ENCODE results near the gene ADAMTS12.

- TF ChIP-seq, protein P1, sequence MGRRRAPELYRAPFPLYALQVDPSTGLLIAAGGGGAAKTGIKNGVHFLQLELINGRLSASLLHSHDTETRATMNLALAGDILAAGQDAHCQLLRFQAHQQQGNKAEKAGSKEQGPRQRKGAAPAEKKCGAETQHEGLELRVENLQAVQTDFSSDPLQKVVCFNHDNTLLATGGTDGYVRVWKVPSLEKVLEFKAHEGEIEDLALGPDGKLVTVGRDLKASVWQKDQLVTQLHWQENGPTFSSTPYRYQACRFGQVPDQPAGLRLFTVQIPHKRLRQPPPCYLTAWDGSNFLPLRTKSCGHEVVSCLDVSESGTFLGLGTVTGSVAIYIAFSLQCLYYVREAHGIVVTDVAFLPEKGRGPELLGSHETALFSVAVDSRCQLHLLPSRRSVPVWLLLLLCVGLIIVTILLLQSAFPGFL (CRISPR knock-in tag; IDR thresholded peaks at IDR 0.05) = no peak
- TF ChIP-seq, protein P2, sequence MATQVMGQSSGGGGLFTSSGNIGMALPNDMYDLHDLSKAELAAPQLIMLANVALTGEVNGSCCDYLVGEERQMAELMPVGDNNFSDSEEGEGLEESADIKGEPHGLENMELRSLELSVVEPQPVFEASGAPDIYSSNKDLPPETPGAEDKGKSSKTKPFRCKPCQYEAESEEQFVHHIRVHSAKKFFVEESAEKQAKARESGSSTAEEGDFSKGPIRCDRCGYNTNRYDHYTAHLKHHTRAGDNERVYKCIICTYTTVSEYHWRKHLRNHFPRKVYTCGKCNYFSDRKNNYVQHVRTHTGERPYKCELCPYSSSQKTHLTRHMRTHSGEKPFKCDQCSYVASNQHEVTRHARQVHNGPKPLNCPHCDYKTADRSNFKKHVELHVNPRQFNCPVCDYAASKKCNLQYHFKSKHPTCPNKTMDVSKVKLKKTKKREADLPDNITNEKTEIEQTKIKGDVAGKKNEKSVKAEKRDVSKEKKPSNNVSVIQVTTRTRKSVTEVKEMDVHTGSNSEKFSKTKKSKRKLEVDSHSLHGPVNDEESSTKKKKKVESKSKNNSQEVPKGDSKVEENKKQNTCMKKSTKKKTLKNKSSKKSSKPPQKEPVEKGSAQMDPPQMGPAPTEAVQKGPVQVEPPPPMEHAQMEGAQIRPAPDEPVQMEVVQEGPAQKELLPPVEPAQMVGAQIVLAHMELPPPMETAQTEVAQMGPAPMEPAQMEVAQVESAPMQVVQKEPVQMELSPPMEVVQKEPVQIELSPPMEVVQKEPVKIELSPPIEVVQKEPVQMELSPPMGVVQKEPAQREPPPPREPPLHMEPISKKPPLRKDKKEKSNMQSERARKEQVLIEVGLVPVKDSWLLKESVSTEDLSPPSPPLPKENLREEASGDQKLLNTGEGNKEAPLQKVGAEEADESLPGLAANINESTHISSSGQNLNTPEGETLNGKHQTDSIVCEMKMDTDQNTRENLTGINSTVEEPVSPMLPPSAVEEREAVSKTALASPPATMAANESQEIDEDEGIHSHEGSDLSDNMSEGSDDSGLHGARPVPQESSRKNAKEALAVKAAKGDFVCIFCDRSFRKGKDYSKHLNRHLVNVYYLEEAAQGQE (IDR thresholded peaks at IDR 0.05; ENCODE audit: borderline replicate concordance) = no peak
- TF ChIP-seq, protein P2 (CRISPR knock-in tag; IDR thresholded peaks at IDR 0.05; ENCODE audit: low read depth) = no peak
- TF ChIP-seq CTCF (IDR thresholded peaks at IDR 0.05 in 2 of 3, conservative IDR thresholded peaks at IDR 0.05 in 1 of 3; ENCODE audit: insufficient read depth in 2 of 3, low read depth in 1 of 3, low read length in 3 of 3) = no peak
- TF ChIP-seq, protein P3, sequence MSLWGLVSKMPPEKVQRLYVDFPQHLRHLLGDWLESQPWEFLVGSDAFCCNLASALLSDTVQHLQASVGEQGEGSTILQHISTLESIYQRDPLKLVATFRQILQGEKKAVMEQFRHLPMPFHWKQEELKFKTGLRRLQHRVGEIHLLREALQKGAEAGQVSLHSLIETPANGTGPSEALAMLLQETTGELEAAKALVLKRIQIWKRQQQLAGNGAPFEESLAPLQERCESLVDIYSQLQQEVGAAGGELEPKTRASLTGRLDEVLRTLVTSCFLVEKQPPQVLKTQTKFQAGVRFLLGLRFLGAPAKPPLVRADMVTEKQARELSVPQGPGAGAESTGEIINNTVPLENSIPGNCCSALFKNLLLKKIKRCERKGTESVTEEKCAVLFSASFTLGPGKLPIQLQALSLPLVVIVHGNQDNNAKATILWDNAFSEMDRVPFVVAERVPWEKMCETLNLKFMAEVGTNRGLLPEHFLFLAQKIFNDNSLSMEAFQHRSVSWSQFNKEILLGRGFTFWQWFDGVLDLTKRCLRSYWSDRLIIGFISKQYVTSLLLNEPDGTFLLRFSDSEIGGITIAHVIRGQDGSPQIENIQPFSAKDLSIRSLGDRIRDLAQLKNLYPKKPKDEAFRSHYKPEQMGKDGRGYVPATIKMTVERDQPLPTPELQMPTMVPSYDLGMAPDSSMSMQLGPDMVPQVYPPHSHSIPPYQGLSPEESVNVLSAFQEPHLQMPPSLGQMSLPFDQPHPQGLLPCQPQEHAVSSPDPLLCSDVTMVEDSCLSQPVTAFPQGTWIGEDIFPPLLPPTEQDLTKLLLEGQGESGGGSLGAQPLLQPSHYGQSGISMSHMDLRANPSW (CRISPR knock-in tag; IDR thresholded peaks at IDR 0.05) = no peak
- TF ChIP-seq RBM15 (IDR thresholded peaks at IDR 0.05; ENCODE audit: insufficient read depth, low read length) = no peak
- TF ChIP-seq KDM2B (CRISPR knock-in tag; IDR thresholded peaks at IDR 0.05) = no peak
- no peak for TF ChIP-seq FIP1L1 (IDR thresholded peaks at IDR 0.05; ENCODE audit: low read depth, low read length, poor library complexity, severe bottlenecking)
- no peak for TF ChIP-seq KDM5B (IDR thresholded peaks at IDR 0.05; ENCODE audit: insufficient replicate concordance, low read depth, low read length)
- no peak for TF ChIP-seq SIX5 (IDR thresholded peaks at IDR 0.05; ENCODE audit: borderline replicate concordance in 1 of 2, insufficient read depth in 1 of 2, low read depth in 1 of 2, low read length in 2 of 2)
- no peak for TF ChIP-seq ZNF12 (CRISPR knock-in tag; IDR thresholded peaks at IDR 0.05)
- no peak for TF ChIP-seq TFAM (CRISPR knock-in tag; conservative IDR thresholded peaks at IDR 0.05)
- TF ChIP-seq MNT (conservative IDR thresholded peaks at IDR 0.05) = no peak
- no peak for TF ChIP-seq HIVEP1 (CRISPR knock-in tag; IDR thresholded peaks at IDR 0.05)
These were observed 312.0 kb downstream of the ADAMTS12 start for GRCh38 chr5:33579789-33580188.
